GM21447 (cell line): ENCODE measurements around the gene TADA2B.
"Not testable (repeated sequence)": the region's sequence is repeated elsewhere in the genome, so short reads cannot be mapped to it uniquely, and the experiment has no call there.

Experiments
- ATAC-seq: cut with Tn5 transposase; IDR thresholded peaks from one replicate; pipeline ENCODE4 v1.9.1; 2021; ENCODE audit not compliant: unreplicated experiment

TADA2B gene

GRCh38 chr4:7076696-7077082 lies 33.5 kb downstream of the TADA2B start:
- no peak for ATAC-seq

GRCh38 chr4:7077371-7077770 lies 34.2 kb downstream of the TADA2B start:
- ATAC-seq = no peak

- ATAC-seq = no peak
These were observed 34.9 kb downstream of the TADA2B start for GRCh38 chr4:7078025-7078424.

- ATAC-seq = not testable (repeated sequence)
These were observed 36.3 kb downstream of the TADA2B start for GRCh38 chr4:7079483-7079882.

GRCh38 chr4:7079909-7080308 lies 36.7 kb downstream of the TADA2B start:
- ATAC-seq = not testable (repeated sequence)

- ATAC-seq = no peak
These were observed 40.7 kb downstream of the TADA2B start for GRCh38 chr4:7083597-7084563.

GRCh38 chr4:7084564-7084961 lies 41.4 kb downstream of the TADA2B start:
- ATAC-seq = not testable (repeated sequence)

GRCh38 chr4:7086384-7086783 lies 43.2 kb downstream of the TADA2B start:
- no peak for ATAC-seq

GRCh38 chr4:7087036-7087435 lies 43.9 kb downstream of the TADA2B start:
- ATAC-seq = no peak

GRCh38 chr4:7089213-7089986 lies 46.2 kb downstream of the TADA2B start:
- ATAC-seq = no peak

- ATAC-seq = no peak
These were observed 48.9 kb downstream of the TADA2B start for GRCh38 chr4:7092026-7092425.

- ATAC-seq = no peak
These were observed 51.7 kb downstream of the TADA2B start for GRCh38 chr4:7094916-7095315.

GRCh38 chr4:7095611-7096155 lies 52.5 kb downstream of the TADA2B start:
- ATAC-seq = no peak

GRCh38 chr4:7096236-7096635 lies 53.1 kb downstream of the TADA2B start:
- no peak for ATAC-seq

- peak; percentile 72 for ATAC-seq
These were observed 58.7 kb downstream of the TADA2B start for GRCh38 chr4:7101692-7102515.

GRCh38 chr4:7102516-7102909 lies 59.3 kb downstream of the TADA2B start:
- not testable (repeated sequence) for ATAC-seq

- peak; percentile 77 for ATAC-seq
These were observed 59.9 kb downstream of the TADA2B start for GRCh38 chr4:7103031-7103606.

- ATAC-seq = no peak
These were observed 60.6 kb downstream of the TADA2B start for GRCh38 chr4:7103607-7104365.

GRCh38 chr4:7104366-7105031 lies 61.3 kb downstream of the TADA2B start:
- no peak for ATAC-seq
